ENCODE results near the gene ZDHHC12. TPM values are rescaled to one million over a fixed set of nuclear protein-coding genes. Genes with fewer than 3 reads are reported as not detected.

The ZDHHC12 gene
- total RNA-seq, 2 experiments from 2014 or later, result 47.1 to 52.6 TPM

DNA sequence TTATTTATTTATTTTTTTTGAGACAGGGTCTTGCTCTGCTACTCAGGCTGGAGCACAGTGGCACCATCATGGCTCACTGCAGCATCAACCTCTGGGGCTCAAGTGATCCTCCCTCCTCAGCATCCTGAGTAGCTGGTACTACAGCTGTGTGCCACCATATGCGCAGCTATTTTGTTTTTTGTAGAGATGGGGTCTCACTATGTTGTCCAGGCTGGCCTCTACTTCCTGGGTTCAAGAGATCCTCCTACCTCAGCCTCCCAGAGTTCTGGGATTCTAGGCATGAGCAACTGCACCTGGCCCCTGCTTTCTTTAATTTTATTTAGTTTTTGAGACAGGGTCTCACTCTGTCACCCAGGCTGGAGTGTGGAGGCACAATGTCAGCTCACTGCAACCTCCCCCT, 19.5 kb upstream of the ZDHHC12 start:
- no peaks in the 10 kb centered on the region for H3K4me1 Mint-ChIP-seq
- H3K27me3 Mint-ChIP-seq, result no peaks in the 10 kb centered on the region
- H3K36me3 Mint-ChIP-seq, result no peaks in the 10 kb centered on the region

DNA sequence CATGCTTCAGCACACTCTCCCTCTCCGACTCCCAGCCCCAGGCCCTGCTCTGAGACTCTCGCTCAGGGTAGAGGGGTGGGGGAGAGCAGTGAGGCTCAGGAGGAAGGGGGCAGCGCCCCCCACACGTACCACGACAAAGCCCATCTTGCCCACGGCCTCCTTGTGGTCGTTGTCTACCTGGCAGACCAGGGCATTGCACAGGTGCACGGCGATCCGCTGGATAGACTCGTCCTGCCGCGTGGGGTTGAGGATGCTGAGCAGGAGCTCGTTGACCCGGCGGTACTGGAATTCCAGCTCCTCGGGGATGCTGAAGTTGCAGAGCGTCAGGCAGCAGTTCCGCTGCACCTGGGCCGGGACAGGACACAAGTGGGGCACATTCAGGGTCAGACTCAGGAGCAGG, 18.5 kb upstream of the ZDHHC12 start:
- H3K9me3 Mint-ChIP-seq, result no peaks in the 10 kb centered on the region
- H3K4me3 Mint-ChIP-seq, result no peak overlapping the region
- peak overlapping the region; percentile 25 for H3K27ac Mint-ChIP-seq
- H3K4me1 Mint-ChIP-seq, result no peaks in the 10 kb centered on the region
- no peaks in the 10 kb centered on the region for H3K27me3 Mint-ChIP-seq
- peaks cover 1% of the 10 kb centered on the region for H3K36me3 Mint-ChIP-seq
- DNase-seq, result no peak

More for the DNA sequence above, 19.5 kb upstream of the ZDHHC12 start:
- no peak for DNase-seq
- Mint-ChIP-seq H3K27ac (no peak overlapping the region), H3K9me3 (no peaks in the 10 kb centered on the region), H3K4me3 (no peak overlapping the region)

DNA sequence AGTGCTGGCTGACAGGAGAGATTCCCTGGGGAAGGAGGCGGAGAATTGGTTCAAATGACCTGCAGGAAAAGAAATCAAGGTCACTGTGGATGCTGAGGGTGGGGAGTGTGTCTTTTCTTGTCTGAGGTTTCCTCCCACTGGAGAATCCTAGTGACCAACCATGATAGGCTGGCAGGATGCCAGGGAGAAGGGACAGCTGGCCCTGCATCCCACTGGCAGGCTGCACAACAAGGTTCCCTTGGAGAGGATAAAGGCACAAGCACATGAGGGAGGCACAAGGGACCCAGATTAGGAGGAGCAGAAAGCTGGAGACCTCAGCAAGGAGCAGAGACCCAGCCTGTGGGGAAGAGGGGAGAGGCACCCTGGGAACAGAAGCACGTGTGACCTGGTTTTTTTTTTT, 11.4 kb upstream of the ZDHHC12 start:
- Mint-ChIP-seq H3K4me3 (no peak overlapping the region), H3K36me3 (peaks cover 5% of the 10 kb centered on the region), H3K27ac (no peak overlapping the region), H3K9me3 (no peaks in the 10 kb centered on the region), H3K4me1 (no peaks in the 10 kb centered on the region), H3K27me3 (no peaks in the 10 kb centered on the region)
- DNase-seq, result no peak

DNA sequence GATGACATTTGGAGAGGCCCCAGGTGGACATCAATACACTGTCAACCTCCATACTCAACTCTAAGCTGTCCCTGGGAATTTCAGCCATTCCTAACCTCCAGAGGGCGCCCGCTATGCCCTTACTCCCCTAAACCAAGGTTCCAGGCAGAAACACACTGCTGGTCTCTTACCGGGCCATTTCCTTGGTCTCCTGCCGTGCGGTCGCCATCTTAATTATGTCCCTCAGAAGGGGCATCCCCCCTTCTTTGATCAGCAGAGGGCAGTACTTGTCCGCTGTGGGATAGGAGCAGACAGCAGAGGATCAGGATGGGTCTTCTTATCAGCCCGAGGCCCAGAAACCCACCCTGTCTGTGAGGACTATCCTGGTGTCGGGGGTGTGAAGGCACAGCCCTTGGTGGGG, 9.3 kb upstream of the ZDHHC12 start:
- no peaks in the 10 kb centered on the region for H3K4me1 Mint-ChIP-seq
- H3K27me3 Mint-ChIP-seq, result no peaks in the 10 kb centered on the region
- H3K27ac Mint-ChIP-seq, result no peak overlapping the region
- no peak for DNase-seq
- peaks cover 5% of the 10 kb centered on the region for H3K36me3 Mint-ChIP-seq
- no peaks in the 10 kb centered on the region for H3K9me3 Mint-ChIP-seq
- no peak overlapping the region for H3K4me3 Mint-ChIP-seq

DNA sequence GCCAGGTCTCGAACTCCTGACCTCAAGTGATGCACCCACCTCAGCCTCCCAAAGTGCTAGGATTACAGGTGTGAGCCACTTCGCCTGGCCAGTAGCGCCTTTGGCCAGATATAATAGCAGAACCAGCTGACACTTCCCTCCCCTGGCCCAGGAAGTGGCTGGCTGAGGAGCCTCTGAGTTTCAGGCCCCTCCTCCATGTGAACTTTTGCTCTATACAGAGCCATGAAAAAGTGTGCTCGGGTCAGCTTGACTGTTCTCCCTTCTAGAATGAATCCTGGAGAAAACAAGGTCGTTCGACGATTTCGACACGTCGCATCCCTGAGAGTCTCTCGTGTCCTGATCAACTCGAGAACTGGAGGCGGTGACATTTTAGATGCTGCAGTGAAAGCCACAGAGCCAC, 8.6 kb upstream of the ZDHHC12 start:
- Mint-ChIP-seq H3K27ac (no peak overlapping the region), H3K36me3 (peaks cover 5% of the 10 kb centered on the region), H3K4me1 (no peaks in the 10 kb centered on the region), H3K9me3 (no peaks in the 10 kb centered on the region), H3K27me3 (no peaks in the 10 kb centered on the region), H3K4me3 (no peak overlapping the region)
- DNase-seq, result no peak

DNA sequence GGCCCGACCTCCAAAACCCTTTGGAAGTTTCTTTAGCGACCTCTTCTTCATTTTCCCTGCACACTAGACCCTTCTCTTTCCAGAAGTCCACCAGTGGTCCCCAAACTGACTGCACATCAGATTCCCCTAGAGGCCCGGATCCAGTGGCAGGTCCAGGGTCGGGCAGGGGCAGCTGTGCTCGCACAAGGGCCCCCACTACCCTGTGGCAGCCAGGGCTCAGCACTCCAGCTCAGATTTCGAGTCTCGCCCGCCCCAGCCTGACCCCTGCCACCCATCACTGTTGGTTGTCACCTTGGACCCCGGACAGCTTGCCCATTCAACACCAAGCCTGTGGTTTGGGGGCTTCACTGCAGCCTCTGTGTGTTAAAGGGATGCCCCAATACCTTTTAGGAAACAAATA, 7.8 kb upstream of the ZDHHC12 start:
- no peak for DNase-seq
- H3K4me1 Mint-ChIP-seq, result no peaks in the 10 kb centered on the region
- no peaks in the 10 kb centered on the region for H3K36me3 Mint-ChIP-seq
- no peaks in the 10 kb centered on the region for H3K27me3 Mint-ChIP-seq
- H3K9me3 Mint-ChIP-seq, result no peaks in the 10 kb centered on the region
- no peak overlapping the region for H3K27ac Mint-ChIP-seq
- no peak overlapping the region for H3K4me3 Mint-ChIP-seq

DNA sequence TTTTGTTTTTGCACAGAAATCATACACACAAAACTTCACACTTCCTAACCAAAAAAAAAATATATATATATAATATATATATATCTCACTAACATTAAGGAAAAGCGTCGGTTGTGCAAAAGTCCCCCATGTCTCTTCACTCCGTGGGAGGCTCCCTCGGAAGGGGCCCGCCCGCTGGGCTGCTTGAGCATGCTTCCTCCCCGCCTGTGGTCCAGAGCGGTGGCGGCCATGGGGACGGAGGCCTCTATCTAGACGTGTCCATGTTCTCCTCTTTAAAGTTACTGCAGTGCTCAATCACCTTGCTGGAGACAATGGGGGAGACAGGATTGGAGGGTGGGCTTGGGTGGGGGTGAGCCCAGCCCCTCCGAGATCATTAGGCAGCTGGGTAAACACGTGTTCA, 7.2 kb upstream of the ZDHHC12 start:
- Mint-ChIP-seq H3K27ac (no peak overlapping the region), H3K4me3 (no peak overlapping the region), H3K27me3 (no peaks in the 10 kb centered on the region), H3K4me1 (peaks cover 2% of the 10 kb centered on the region), H3K9me3 (no peaks in the 10 kb centered on the region), H3K36me3 (no peaks in the 10 kb centered on the region)
- DNase-seq, result no peak

GRCh38 chr9:128729766-128730517, 6.0 kb upstream of the ZDHHC12 start:
- no peaks in the 10 kb centered on the region for H3K36me3 Mint-ChIP-seq
- no peaks in the 10 kb centered on the region for H3K9me3 Mint-ChIP-seq
- no peak overlapping the region for H3K4me3 Mint-ChIP-seq
- no peak for DNase-seq
- no peaks in the 10 kb centered on the region for H3K27me3 Mint-ChIP-seq
- peaks cover 9% of the 10 kb centered on the region for H3K4me1 Mint-ChIP-seq
- no peak overlapping the region for H3K27ac Mint-ChIP-seq

DNA sequence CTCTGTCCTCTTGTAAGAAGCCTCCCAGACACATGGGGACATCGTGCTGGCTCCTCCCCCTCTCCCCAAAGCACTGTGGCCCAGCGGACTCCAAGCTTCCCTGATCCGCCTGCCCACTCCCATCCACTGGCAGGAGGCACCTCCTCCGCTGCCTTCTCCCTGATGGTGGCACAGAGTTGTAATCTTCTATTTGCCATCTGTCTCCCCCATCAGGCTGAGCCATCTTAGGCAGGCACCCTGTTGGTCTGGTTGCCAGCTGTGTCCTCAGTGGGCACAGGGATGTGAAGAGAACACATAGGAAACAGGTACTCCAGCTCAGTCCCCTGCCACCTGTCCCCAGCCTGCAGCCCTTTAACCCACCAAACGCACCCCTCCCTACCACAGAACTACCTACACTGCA, 5.4 kb upstream of the ZDHHC12 start:
- Mint-ChIP-seq H3K4me3 (no peak overlapping the region), H3K27me3 (no peaks in the 10 kb centered on the region), H3K9me3 (no peaks in the 10 kb centered on the region), H3K36me3 (no peaks in the 10 kb centered on the region), H3K27ac (no peak overlapping the region), H3K4me1 (peaks cover 14% of the 10 kb centered on the region)
- DNase-seq, result no peak

GRCh38 chr9:128728298-128728697, 4.4 kb upstream of the ZDHHC12 start:
- H3K9me3 Mint-ChIP-seq, result no peaks in the 10 kb centered on the region
- no peak overlapping the region for H3K4me3 Mint-ChIP-seq
- H3K27me3 Mint-ChIP-seq, result no peaks in the 10 kb centered on the region
- no peak for DNase-seq
- peaks cover 3% of the 10 kb centered on the region for H3K36me3 Mint-ChIP-seq
- H3K27ac Mint-ChIP-seq, result no peak overlapping the region
- peaks cover 16% of the 10 kb centered on the region for H3K4me1 Mint-ChIP-seq

DNA sequence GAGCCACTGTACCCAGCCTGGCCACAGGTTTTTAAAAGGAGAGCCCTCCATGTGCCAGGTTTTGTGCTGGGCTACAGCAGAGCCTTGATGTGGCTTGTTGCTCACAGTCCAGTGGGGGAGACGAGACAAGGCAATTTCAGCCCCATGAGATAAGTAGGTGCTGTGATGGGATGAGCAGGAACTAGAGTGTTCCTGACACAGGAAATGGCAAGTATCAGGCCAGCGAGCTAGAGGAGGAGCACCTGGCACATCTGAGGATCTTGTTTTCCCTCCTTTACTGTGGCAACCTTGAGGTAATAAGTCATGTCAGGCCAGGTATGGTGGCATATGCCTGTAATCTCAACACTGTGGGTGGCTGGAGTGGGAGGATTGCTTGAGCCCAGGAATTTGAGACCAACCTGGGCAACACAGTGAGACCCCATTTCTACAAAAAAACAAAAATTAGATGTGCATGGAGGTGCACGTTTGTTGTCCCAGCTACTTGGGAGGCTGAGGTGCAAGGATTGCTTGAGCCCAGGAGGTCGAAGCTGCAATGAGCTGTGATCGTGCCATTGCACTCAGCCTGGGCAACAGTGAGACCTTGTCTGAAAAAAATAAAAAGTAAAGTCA, 3.8 kb upstream of the ZDHHC12 start:
- DNase-seq, result no peak
- Mint-ChIP-seq H3K27ac (no peak overlapping the region), H3K9me3 (no peaks in the 10 kb centered on the region), H3K4me1 (peaks cover 20% of the 10 kb centered on the region), H3K36me3 (peaks cover 3% of the 10 kb centered on the region), H3K27me3 (no peaks in the 10 kb centered on the region), H3K4me3 (no peak overlapping the region)

GRCh38 chr9:128724744-128725211, 851 bp upstream of the ZDHHC12 start:
- Mint-ChIP-seq H3K27ac (peak overlapping the region; percentile 81), H3K4me3 (peak overlapping the region; percentile 89), H3K4me1 (peaks cover 26% of the 10 kb centered on the region), H3K36me3 (peaks cover 8% of the 10 kb centered on the region), H3K27me3 (no peaks in the 10 kb centered on the region), H3K9me3 (no peaks in the 10 kb centered on the region)
- DNase-seq, result peak; percentile 37

GRCh38 chr9:128723352-128723865, 518 bp downstream of the ZDHHC12 start:
- Mint-ChIP-seq H3K4me1 (peaks cover 26% of the 10 kb centered on the region), H3K36me3 (peaks cover 8% of the 10 kb centered on the region), H3K27ac (peak overlapping the region; percentile 90), H3K27me3 (no peaks in the 10 kb centered on the region), H3K9me3 (no peaks in the 10 kb centered on the region), H3K4me3 (peak overlapping the region; percentile 98)
- DNase-seq, result no peak

GRCh38 chr9:128722380-128723351, 1.3 kb downstream of the ZDHHC12 start:
- Mint-ChIP-seq H3K4me3 (peak overlapping the region; percentile 98), H3K9me3 (no peaks in the 10 kb centered on the region), H3K27me3 (no peaks in the 10 kb centered on the region), H3K36me3 (peaks cover 8% of the 10 kb centered on the region), H3K4me1 (peaks cover 26% of the 10 kb centered on the region), H3K27ac (peak overlapping the region; percentile 90)
- no peak for DNase-seq

DNA sequence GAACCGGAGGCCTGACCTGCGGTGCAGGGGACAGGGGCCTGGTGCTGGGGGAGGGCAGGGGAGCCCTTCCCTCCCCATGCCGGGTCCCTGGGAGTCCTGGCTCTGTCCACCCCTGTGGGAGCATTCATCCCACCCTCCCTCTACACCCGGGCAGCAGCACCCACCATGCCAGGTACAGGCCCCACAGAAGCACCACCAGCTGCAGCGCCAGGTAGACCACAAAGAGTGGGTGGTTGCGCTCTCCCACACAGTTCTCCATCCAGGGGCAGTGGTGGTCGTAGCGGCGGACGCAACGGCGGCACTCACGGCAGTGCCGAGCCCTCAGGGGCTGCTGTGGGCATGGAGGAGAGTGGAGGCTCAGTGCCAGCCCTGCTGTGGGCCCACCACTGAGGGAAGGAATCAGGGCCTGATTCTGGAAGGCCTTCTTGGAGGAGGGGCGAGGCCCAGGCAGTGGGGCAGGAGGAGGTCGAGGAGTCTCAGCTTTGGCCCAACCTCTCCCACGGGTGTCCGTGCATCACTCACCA, 2.4 kb downstream of the ZDHHC12 start:
- Mint-ChIP-seq H3K27ac (no peak overlapping the region), H3K4me3 (no peak overlapping the region), H3K36me3 (peaks cover 8% of the 10 kb centered on the region), H3K4me1 (peaks cover 26% of the 10 kb centered on the region), H3K9me3 (no peaks in the 10 kb centered on the region), H3K27me3 (no peaks in the 10 kb centered on the region)
- no peak for DNase-seq
